HG03064 (cell line): ENCODE data around the gene POLA2.

ENCODE experiments used
- ATAC-seq: cut with Tn5 transposase; IDR thresholded peaks from one replicate; pipeline ENCODE4 v1.9.1; 2021; ENCODE audit warnings: low read depth; ENCODE audit not compliant: unreplicated experiment

The POLA2 gene

GRCh38 chr11:65280646-65281045, 18.9 kb downstream of the POLA2 start:
- no peak for ATAC-seq

- no peak for ATAC-seq
These were observed 24.9 kb downstream of the POLA2 start for GRCh38 chr11:65286686-65287085.

DNA sequence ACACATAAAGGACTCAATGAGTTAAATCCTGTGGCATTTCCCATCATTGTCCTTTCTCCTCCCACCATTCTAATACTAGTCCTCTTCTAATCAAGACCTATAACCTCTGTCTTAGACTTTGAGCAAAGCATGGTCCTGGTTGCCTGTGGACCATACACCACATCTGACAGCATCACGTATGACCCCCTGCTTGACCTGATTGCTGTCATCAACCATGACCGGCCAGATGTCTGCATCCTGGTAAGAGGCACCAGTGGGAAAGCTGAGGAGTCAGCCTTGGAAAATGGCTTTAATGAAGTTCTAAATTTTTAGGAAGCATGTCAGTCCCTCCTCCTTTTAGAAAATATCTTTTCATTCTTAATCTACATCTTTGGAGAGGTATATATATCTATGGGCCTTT, 25.8 kb downstream of the POLA2 start:
- ATAC-seq = no peak

DNA sequence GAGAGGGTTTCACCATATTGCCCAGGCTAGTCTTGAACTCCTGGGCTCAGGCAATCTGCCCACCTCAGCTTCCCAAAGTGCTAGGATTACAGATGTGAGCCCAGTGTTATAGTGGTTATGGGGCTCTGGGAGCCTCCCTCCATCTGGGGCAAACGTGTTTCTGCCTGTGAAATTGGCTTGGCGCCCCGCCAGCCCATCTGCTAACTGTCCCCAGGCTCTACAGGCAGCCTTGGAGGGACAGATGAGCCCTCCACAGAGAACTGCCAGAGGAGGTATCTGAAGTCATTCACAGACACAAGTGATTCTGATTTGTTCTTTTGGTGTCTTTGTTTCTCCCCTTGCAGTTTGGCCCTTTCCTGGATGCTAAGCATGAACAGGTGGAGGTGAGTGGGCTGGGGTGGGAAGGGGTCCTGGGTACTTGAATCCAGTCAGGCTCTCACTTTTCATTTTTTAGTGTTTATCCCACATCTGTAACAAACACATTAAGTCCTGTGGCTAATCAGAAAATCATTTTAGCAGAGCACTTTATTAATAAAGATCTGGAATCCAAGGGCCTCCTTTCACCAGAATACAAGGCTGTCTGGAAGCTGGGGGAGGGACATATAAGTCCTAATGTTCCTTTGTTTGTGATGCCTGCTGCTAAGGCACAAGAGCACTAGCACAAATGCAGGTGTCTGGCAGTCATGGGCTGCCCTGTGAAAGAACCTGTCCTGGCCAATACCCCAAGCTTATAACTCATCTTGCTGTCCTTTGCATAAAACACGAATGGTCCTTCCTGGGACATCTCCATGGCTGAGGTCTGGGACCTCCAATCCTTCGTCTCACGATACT, 27.2 kb downstream of the POLA2 start:
- ATAC-seq = no peak

DNA sequence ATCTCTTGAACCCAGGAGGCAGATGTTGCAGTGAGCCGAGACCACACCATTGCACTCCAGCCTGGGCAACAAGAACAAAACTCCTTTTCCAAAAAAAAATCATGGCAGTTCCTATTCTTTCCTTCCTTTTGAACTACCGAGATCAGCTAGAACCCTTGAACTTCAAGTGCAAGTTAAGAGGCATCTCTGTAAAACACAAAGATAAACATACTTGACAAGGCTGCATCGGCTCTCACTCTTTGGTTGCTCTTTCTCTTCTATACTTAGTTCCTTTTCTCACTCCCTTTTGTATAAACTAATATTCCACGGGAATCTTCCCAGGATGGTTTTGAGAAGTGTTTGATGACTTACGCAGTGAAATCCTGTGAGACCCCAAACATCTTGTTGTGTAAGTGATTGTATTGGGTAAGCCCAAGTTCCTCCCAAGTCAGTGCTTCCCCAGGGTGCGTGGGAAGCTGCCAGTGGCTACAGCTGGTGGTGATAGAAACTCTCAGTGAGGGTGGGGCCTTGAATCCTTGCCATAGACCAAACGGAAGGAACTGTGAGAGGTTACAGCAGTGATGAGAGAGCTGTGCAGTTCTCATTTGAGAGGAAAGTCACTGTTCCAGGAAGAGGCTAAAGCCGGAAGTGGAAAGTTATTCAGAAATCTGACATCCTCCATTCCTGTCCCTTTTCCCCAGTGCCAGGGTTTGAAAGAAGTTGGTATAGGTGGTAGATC, 28.8 kb downstream of the POLA2 start:
- ATAC-seq = no peak

DNA sequence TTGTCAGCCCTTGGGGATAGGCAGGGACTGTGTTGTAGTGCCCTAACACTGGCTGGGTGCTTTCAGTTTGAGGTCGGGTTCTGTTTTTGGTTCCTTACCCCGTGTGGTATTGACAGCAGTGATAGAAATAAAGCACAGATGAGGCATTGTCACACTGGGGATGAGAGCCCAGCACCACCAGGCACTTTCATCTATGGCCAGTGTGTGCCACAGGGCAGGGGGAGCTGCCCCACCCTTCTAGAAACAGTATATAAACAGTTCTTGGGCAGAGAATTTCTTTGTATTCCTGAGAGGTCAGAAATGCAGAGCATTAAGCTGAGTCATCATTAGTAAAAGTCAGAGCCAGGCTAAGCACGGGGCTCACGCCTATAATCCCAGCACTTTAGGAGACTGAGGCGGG, 29.9 kb downstream of the POLA2 start:
- ATAC-seq = no peak

DNA sequence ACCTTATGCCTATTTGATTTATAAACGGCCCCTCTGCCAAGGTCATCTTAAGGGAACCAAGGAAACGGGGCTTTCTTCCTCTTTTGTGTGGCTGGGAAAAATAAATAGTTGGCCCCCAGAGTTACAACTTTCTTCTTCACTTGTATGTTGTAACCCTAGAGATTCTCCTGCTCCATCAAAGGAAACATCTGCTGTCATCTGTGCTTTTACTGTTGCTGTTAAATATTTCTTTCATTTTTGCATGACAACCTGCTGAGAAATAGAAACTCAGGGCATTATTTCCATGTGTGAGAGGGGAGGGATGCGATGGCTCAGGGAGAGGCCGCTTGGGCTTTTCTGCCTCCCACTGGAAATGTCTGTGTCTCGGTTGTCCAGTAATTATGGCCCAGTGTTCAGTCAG, 31.1 kb downstream of the POLA2 start:
- no peak for ATAC-seq

- ATAC-seq = no peak
These were observed 32.2 kb downstream of the POLA2 start for GRCh38 chr11:65293909-65294381.

DNA sequence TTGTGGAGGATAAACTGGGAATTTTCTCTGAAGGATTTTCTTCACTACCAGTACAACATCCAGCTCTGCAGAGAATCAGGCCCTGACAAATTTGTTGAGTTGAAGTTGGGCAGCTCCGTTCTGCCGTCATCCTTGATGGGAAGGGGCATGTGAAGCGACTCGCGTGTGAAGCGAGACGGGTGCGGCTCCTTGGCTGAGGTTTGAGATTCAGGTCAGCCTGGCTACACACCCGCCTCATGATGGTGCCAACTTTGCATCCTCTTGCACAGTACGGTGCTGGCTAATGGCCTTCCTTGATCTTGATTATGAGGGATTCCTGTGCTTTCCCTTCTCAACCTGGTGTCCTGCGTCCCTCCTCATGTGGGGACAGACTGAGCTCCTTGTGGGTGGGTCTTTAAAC, 33.2 kb downstream of the POLA2 start:
- ATAC-seq = no peak

DNA sequence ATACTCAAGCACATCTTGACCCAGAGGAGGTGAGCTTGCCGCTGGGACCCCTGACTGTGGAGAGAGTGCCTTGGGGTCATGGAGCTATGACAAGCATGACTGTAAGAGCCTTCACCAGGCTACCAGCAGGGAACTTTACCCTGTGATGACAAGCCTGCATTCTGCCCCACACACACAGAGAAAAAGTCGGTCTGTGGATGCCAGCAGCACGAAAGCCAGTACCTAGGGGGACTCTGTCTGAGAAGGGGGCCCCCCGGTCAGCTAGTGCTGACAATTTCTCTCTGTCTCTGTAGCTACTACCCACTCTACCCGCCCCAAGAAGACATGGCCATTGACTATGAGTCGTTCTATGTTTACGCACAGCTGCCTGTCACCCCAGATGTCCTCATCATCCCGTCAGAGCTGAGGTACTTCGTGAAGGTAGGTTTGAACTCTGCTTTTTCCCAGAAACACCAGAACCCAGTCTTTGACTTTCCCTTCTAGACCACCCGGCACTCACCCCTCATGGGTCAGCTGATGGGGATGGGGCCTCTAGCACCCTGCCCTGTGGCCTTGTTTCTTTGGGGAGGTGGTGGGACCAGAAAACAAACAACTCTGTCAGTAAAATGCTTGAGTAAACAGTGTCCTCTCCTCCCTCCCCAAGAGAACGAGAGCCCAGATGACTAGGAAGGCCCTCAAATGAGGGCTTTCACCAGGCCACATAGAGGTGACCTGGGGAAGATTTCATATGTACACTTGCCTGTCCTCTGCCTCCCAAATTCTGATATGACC, 34.0 kb downstream of the POLA2 start:
- ATAC-seq = no peak

GRCh38 chr11:65297026-65297672, 35.4 kb downstream of the POLA2 start:
- ATAC-seq = no peak

GRCh38 chr11:65298131-65298535, 36.4 kb downstream of the POLA2 start:
- no peak for ATAC-seq

- no peak for ATAC-seq
These were observed 37.0 kb downstream of the POLA2 start for GRCh38 chr11:65298655-65299179.

DNA sequence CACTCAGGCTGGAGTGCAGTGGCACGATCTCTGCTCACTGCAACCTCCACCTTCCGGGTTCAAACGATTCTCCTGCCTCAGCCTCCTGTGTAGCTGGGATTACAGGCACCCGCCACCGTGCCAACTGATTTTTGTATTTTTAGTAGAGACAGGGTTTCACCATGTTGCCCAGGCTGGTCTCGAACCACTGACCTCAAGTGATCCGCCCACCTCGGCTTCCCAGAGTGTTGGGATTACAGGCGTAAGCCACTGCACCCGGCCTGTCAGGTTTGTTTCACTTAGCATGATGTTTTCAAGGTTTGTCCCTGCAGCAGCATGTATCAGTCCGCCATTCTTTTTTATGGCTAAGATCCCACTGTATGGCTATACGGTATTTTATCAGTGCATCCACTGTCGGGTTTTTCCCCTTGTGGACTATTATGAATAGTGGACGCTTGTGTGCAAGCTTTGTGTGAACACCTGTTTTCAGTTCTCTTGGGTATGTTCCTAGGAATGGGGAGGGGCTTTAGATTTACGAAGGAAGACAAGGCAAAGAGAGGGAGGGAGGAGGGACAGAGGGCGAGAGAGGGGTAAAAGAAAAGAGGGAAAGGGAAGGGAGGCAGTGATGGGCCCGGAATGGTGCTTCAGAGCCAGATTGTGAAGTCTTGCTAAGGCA, 39.0 kb downstream of the POLA2 start:
- no peak for ATAC-seq

DNA sequence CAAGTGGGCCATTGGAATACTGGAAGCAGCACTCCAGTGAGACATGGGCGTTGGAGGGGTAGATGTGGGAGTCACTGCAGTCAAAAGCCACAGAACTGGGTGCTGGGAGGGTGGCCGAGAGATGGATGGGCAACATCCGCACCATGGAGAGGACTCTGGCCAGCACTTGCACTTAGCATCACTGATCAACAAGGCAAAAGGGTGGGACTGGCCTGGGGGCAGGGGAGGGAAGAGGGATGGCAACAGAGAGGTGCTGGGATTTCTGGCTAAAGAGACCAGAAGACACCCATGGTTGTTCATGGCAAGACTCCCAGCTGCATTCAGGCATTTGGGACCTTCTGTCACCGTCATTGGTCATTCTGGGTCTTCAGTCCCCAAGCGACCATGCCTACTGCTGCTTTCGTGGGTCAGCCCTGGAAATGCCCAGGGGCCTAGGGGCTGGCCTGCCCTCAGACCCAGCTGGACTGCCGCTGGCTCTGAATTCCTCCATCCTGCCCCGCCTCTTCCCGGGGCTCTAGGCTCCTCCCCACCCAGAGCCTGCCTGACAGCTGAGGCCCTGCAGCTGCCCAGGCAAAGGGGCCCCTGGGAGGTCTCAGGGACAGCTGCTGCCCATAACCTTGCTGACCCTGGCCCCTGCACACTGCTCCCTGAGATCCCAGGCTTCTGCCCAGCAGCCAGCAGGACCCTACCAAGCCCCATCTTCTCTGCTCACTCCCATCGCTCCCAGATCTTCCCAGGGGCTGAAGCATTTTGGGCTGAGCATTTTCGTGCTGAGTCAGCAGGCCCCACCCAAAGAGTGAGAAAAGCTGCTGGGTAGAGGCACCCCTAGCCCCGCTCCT, 39.9 kb downstream of the POLA2 start:
- no peak for ATAC-seq

DNA sequence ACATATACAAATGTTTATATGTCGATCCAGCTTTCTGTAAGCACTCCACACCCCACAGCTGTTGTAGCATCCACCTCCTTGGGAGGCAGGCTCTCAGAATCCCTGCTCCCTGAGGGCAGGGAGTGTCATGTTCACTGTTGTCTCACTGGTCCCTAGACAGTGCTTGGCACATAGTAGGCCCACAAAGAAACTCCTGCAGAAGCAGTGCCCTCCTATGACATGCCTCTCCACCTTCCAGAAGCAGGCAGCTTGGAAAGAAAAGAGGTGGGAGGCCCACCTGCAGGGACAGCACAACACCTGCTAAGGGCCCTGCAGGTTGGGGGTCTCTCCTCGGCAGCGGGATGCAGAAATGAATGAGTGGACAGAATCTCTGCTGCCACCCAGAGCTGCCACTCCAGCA, 41.8 kb downstream of the POLA2 start:
- ATAC-seq = no peak

DNA sequence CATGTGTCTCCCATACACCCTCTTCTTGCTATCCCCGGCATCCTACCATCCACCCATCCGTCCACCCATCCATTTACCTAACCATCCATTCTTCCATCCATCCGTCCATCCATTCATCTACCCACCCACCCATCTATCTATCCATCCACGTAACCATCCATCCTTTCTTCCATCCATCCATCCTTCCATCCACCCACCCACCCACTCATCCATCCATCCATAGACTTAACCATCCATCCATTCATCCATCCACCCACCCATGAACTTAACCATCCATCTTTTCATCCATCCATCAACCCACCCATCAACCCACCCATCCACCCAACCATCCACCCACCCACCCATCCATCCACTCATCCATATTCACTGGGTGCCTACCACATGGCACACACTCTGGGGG, 42.3 kb downstream of the POLA2 start:
- ATAC-seq = no peak

GRCh38 chr11:65304613-65305012, 42.9 kb downstream of the POLA2 start:
- no peak for ATAC-seq
